ENCODE data around the gene CPNE4.

Gene CPNE4

GRCh38 chr3:131622726-131623125, 412.1 kb downstream of the CPNE4 start:
- no peaks in the 10 kb centered on the region for H3K4me1 Mint-ChIP-seq
- no peak overlapping the region for H3K4me3 Mint-ChIP-seq
- H3K36me3 Mint-ChIP-seq (ENCODE audit: low read depth) = no peaks in the 10 kb centered on the region
- TF ChIP-seq CTCF (IDR thresholded peaks at IDR 0.05; ENCODE audit: unreplicated experiment in 3 of 3) = no peak
- no peaks in the 10 kb centered on the region for H3K9me3 Mint-ChIP-seq
- H3K27me3 Mint-ChIP-seq (ENCODE audit: low read depth) = peaks cover 17% of the 10 kb centered on the region
- no peak overlapping the region for H3K27ac Mint-ChIP-seq

GRCh38 chr3:131620977-131621376, 413.8 kb downstream of the CPNE4 start:
- Mint-ChIP-seq H3K36me3 (ENCODE audit: low read depth) (no peaks in the 10 kb centered on the region), H3K4me3 (no peak overlapping the region), H3K4me1 (no peaks in the 10 kb centered on the region), H3K9me3 (no peaks in the 10 kb centered on the region), H3K27me3 (ENCODE audit: low read depth) (peaks cover 24% of the 10 kb centered on the region), H3K27ac (no peak overlapping the region)
- TF ChIP-seq CTCF (IDR thresholded peaks at IDR 0.05; ENCODE audit: unreplicated experiment in 3 of 3) = no peak

GRCh38 chr3:131619821-131620220, 415.0 kb downstream of the CPNE4 start:
- no peaks in the 10 kb centered on the region for H3K9me3 Mint-ChIP-seq
- H3K27me3 Mint-ChIP-seq (ENCODE audit: low read depth) = peaks cover 24% of the 10 kb centered on the region
- H3K36me3 Mint-ChIP-seq (ENCODE audit: low read depth) = no peaks in the 10 kb centered on the region
- no peak overlapping the region for H3K27ac Mint-ChIP-seq
- H3K4me1 Mint-ChIP-seq = no peaks in the 10 kb centered on the region
- H3K4me3 Mint-ChIP-seq = no peak overlapping the region
- no peak for TF ChIP-seq CTCF (IDR thresholded peaks at IDR 0.05; ENCODE audit: unreplicated experiment in 3 of 3)

GRCh38 chr3:131616719-131617118, 418.1 kb downstream of the CPNE4 start:
- peaks cover 20% of the 10 kb centered on the region for H3K27me3 Mint-ChIP-seq (ENCODE audit: low read depth)
- no peak overlapping the region for H3K4me3 Mint-ChIP-seq
- H3K9me3 Mint-ChIP-seq = no peaks in the 10 kb centered on the region
- H3K27ac Mint-ChIP-seq = no peak overlapping the region
- H3K36me3 Mint-ChIP-seq (ENCODE audit: low read depth) = no peaks in the 10 kb centered on the region
- no peaks in the 10 kb centered on the region for H3K4me1 Mint-ChIP-seq
- TF ChIP-seq CTCF (IDR thresholded peaks at IDR 0.05; ENCODE audit: unreplicated experiment in 3 of 3) = no peak

- H3K4me3 Mint-ChIP-seq = no peak overlapping the region
- H3K27ac Mint-ChIP-seq = no peak overlapping the region
- H3K36me3 Mint-ChIP-seq (ENCODE audit: low read depth) = no peaks in the 10 kb centered on the region
- TF ChIP-seq CTCF (IDR thresholded peaks at IDR 0.05; ENCODE audit: unreplicated experiment in 3 of 3) = no peak
- no peaks in the 10 kb centered on the region for H3K4me1 Mint-ChIP-seq
- no peaks in the 10 kb centered on the region for H3K9me3 Mint-ChIP-seq
- peaks cover 12% of the 10 kb centered on the region for H3K27me3 Mint-ChIP-seq (ENCODE audit: low read depth)
Observed at GRCh38 chr3:131612745-131613144, 422.1 kb downstream of the CPNE4 start.

GRCh38 chr3:131610174-131610573, 424.6 kb downstream of the CPNE4 start:
- H3K4me1 Mint-ChIP-seq = no peaks in the 10 kb centered on the region
- no peak for TF ChIP-seq CTCF (IDR thresholded peaks at IDR 0.05; ENCODE audit: unreplicated experiment in 3 of 3)
- no peak overlapping the region for H3K27ac Mint-ChIP-seq
- H3K9me3 Mint-ChIP-seq = no peaks in the 10 kb centered on the region
- H3K36me3 Mint-ChIP-seq (ENCODE audit: low read depth) = no peaks in the 10 kb centered on the region
- H3K27me3 Mint-ChIP-seq (ENCODE audit: low read depth) = peaks cover 5% of the 10 kb centered on the region
- H3K4me3 Mint-ChIP-seq = no peak overlapping the region

Data from nephron (organoid).